Hematopoietic multipotent progenitor cell (in vitro differentiated cells): ENCODE results near the gene BLTP1. TPM values are rescaled to one million over a fixed set of nuclear protein-coding genes. Genes with fewer than 3 reads are reported as not detected.

Source experiments
- DNase-seq, 3 donors: peaks; one replicate each; pipeline ENCODE4 v3.0.0-alpha.2; 2011 to 2015; ENCODE audit warnings: low read depth in 2 of 3, low spot score in 2 of 3
- total RNA-seq: library from RNA; depleted of rRNA; stranded (reverse); fragments of >200 nt; gene quantifications from one replicate; pipeline ENCODE4 v1.2.3, GENCODE V29; 2012

Gene BLTP1
- total RNA-seq, 1 donor, result 60.6 TPM

- no peak for DNase-seq
Measured at GRCh38 chr4:122170775-122171174, 18.6 kb downstream of the BLTP1 start.

GRCh38 chr4:122171323-122171722 lies 19.2 kb downstream of the BLTP1 start:
- DNase-seq, result no peak

- no peak for DNase-seq
Measured at GRCh38 chr4:122172266-122172665, 20.1 kb downstream of the BLTP1 start.

DNA sequence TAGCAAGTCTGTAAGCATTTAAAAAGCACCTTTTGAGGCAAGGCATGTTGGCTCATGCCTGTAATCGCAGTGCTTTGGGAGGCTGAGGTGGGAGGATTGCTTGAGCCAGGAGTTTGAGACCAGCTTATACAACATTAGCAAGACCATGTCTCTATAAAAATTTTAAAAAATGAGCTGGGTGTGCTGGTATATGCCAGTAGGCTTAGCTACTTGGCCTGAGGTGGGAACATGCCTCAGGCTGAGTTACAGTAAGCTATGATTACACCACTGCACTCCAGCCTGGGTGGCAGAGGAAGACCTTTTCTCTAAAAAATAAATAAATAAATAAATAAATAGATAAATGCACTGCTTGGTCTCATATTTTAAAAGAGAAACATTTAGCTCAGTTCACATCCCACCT lies 26.8 kb downstream of the BLTP1 start:
- no peak for DNase-seq

- DNase-seq, result no peak
Measured at GRCh38 chr4:122195718-122196117, 43.6 kb downstream of the BLTP1 start.

Other genes with a start within 250 kb of the BLTP1 start
- gene TRPC3, start 200.3 kb upstream of the BLTP1 start, total RNA-seq, result not detected
- gene ADAD1, start 226.7 kb downstream of the BLTP1 start, total RNA-seq, result not detected